Activated CD4-positive, alpha-beta T cell treated with anti-CD3 and anti-CD28 coated beads for 24 hours (primary cell): Measurements from ENCODE around the gene AK4.
"Not testable (repeated sequence)": the region's sequence is repeated elsewhere in the genome, so short reads cannot be mapped to it uniquely, and the experiment has no call there.

Experiments
- DNase-seq, 2 donors: peaks; one replicate each; pipeline ENCODE4 v3.0.0-alpha.2; 2020; ENCODE audit warnings: low read depth in 2 of 2

The AK4 gene

GRCh38 chr1:65214340-65215027, 66.5 kb downstream of the AK4 start:
- DNase-seq = no peak

GRCh38 chr1:65216989-65217388, 69.0 kb downstream of the AK4 start:
- DNase-seq = no peak

- no peak for DNase-seq
Measured at GRCh38 chr1:65221638-65222339, 73.8 kb downstream of the AK4 start.

- DNase-seq = no peak
Measured at GRCh38 chr1:65222340-65222940, 74.4 kb downstream of the AK4 start.

GRCh38 chr1:65224681-65225091, 76.7 kb downstream of the AK4 start:
- no peak for DNase-seq

GRCh38 chr1:65225179-65225578, 77.2 kb downstream of the AK4 start:
- no peak for DNase-seq

- no peak for DNase-seq
Measured at GRCh38 chr1:65229201-65229600, 81.2 kb downstream of the AK4 start.

GRCh38 chr1:65229754-65230339, 81.8 kb downstream of the AK4 start:
- no peak for DNase-seq

- DNase-seq = no peak
Measured at GRCh38 chr1:65230731-65231481, 82.9 kb downstream of the AK4 start.

- DNase-seq = no peak
Measured at GRCh38 chr1:65231718-65232330, 83.8 kb downstream of the AK4 start.

GRCh38 chr1:65232461-65232990, 84.5 kb downstream of the AK4 start:
- DNase-seq = no peak

- no peak for DNase-seq
Measured at GRCh38 chr1:65233782-65234181, 85.8 kb downstream of the AK4 start.

- no peak for DNase-seq
Measured at GRCh38 chr1:65235867-65236805, 88.1 kb downstream of the AK4 start.

GRCh38 chr1:65237088-65237487, 89.1 kb downstream of the AK4 start:
- DNase-seq = not testable (repeated sequence)

GRCh38 chr1:65237503-65237902, 89.5 kb downstream of the AK4 start:
- DNase-seq = no peak

GRCh38 chr1:65238010-65238409, 90.0 kb downstream of the AK4 start:
- no peak for DNase-seq

GRCh38 chr1:65243491-65243890, 95.5 kb downstream of the AK4 start:
- DNase-seq = no peak

- DNase-seq = no peak
Measured at GRCh38 chr1:65245295-65245694, 97.3 kb downstream of the AK4 start.

- no peak for DNase-seq
Measured at GRCh38 chr1:65247419-65248359, 99.7 kb downstream of the AK4 start.
